Uterus (tissue), 2 donors: ENCODE data around the gene HS3ST4.

ENCODE experiments used
- CTCF ChIP-seq, 4 experiments: fragments of 200-600 bp in 2 of 4; fragments of 450-650 bp in 2 of 4; sonication (generic) in 2 of 4; IDR thresholded peaks; one replicate each; pipeline ENCODE4 v1.5.1; 2016 to 2019; ENCODE audit warnings: antibody characterized with exemption in 4 of 4, mild to moderate bottlenecking in 2 of 4, moderate library complexity in 1 of 4
- POLR2A ChIP-seq, 2 donors: fragments of 450-650 bp; IDR thresholded peaks; one replicate each; pipeline ENCODE4 v1.6.1; 2016; ENCODE audit warnings: antibody characterized with exemption in 2 of 2, mild to moderate bottlenecking in 1 of 2, moderate library complexity in 1 of 2

GRCh38 chr16:25893332-25893731 lies 201.6 kb downstream of the HS3ST4 start:
- TF ChIP-seq POLR2A (IDR thresholded peaks at IDR 0.05), result no peak
- TF ChIP-seq CTCF (IDR thresholded peaks at IDR 0.05), result no peak
